Adrenal gland (tissue), 12 donors: ENCODE data around the gene GTF2IRD1. TPM values are rescaled to one million over a fixed set of nuclear protein-coding genes. Genes with fewer than 3 reads are reported as not detected.

Experiments
- DNase-seq, 7 donors: peaks; one replicate each; pipeline ENCODE4 v3.0.0-alpha.2; 2019 to 2020
- H3K27ac ChIP-seq, 5 donors: fragments of 200-600 bp; sonication (generic) in 4 of 5; 1 replicate in 3 of 5; 2 replicates in 2 of 5; pipeline versions ENCODE4 v1.5.1 to v1.8.0; 2016 to 2020; ENCODE audit warnings: mild to moderate bottlenecking in 1 of 5
- H3K27me3 ChIP-seq: fragments of 200-600 bp; 2 replicates; pipeline ENCODE4 v1.8.0; 2021
- H3K36me3 ChIP-seq, 2 donors: fragments of 200-600 bp; replicated peaks in 1 of 2; 1 replicate in 1 of 2; 2 replicates in 1 of 2; pipeline versions ENCODE4 v1.5.1 to v1.8.0; 2018 to 2022
- H3K4me1 ChIP-seq, 2 donors: fragments of 200-600 bp; replicated peaks in 1 of 2; 1 replicate in 1 of 2; 2 replicates in 1 of 2; pipeline versions ENCODE4 v1.5.1 to v1.8.0; 2018 to 2021
- H3K4me3 ChIP-seq, 4 donors: fragments of 200-600 bp; sonication (generic) in 3 of 4; one replicate each; pipeline ENCODE4 v1.5.1; 2016 to 2018
- H3K9me3 ChIP-seq, 3 donors: fragments of 200-600 bp; sonication (generic) in 1 of 3; replicated peaks in 1 of 3; 1 replicate in 2 of 3; 2 replicates in 1 of 3; pipeline versions ENCODE4 v1.5.1 to v1.8.0; 2016 to 2021
- POLR2A ChIP-seq, 2 donors: fragments of 450-650 bp; IDR thresholded peaks; one replicate each; pipeline ENCODE4 v1.6.1; 2017; ENCODE audit warnings: antibody characterized with exemption in 2 of 2, mild to moderate bottlenecking in 2 of 2, moderate library complexity in 1 of 2
- WGBS, 4 donors: extraction: QIAGEN DNeasy Blood & Tissue Kit in 2 of 4; methylation state at CpG; one replicate each; pipeline versions ENCODE4 v1.1.5 to v1.1.7; 2013 to 2017; 5-methylcytosine and 5-hydroxymethylcytosine counted together
- intact Hi-C, 2 donors: fragments of 100-400 bp; cut with DNase I; formaldehyde crosslinking; loops; one replicate each; pipeline versions ENCODE4 v1.14.1 to v1.15.0; 2022 to 2023
- polyA plus RNA-seq, 3 donors: library from polyadenylated mRNA; stranded (reverse); fragments of 200-250 nt in 2 of 3; fragments of 350-450 nt in 1 of 3; fragmentation: Illumina TruSeq in 1 of 3; extraction: RNeasy Lipid Tissue Mini Kit (QIAGEN cat#74804) in 1 of 3; gene quantifications; one replicate each; pipeline ENCODE4 v1.2.3, GENCODE V29; 2013 to 2014
- total RNA-seq, 9 donors: library from RNA; depleted of rRNA in 4 of 9; stranded (reverse); fragments of >200 nt in 4 of 9; fragments of 120-200 nt in 1 of 9; fragmentation: NEBNext Ultra II Directional in 1 of 9; extraction: Animal tissue kit (Norgen Biotek cat#: 25700) in 1 of 9; gene quantifications; one replicate each; pipeline versions ENCODE4 v1.1.0 to v1.2.4, GENCODE V29; 2013 to 2023
- TF ChIP-seq, protein P1 (sequence below), 6 experiments: fragments of 450-650 bp in 4 of 6; fragments of 200-600 bp in 2 of 6; sonication (generic) in 1 of 6; IDR thresholded peaks; 1 replicate in 5 of 6; 2 replicates in 1 of 6; pipeline versions ENCODE4 v1.5.1 to v1.8.0; 2016 to 2021; ENCODE audit warnings: antibody characterized with exemption in 6 of 6, mild to moderate bottlenecking in 2 of 6, moderate library complexity in 1 of 6
- donor health status: healthy with polysubstance abuse.
- donor health status: Bipolar disorder and iron deficiency.
- donor health status: DM: yes; HTN: yes; CAD: no.
- donor health status: DM: no; HTN: no; CAD: no.
- donor health status: DM: no; HTN: no; CAD: no.
- donor health status: DM: yes; HTN: yes; CAD: no.

Gene GTF2IRD1
- total and polyA plus RNA-seq, 12 donors = 7.4 to 41.3 (median 25.2) TPM

DNA sequence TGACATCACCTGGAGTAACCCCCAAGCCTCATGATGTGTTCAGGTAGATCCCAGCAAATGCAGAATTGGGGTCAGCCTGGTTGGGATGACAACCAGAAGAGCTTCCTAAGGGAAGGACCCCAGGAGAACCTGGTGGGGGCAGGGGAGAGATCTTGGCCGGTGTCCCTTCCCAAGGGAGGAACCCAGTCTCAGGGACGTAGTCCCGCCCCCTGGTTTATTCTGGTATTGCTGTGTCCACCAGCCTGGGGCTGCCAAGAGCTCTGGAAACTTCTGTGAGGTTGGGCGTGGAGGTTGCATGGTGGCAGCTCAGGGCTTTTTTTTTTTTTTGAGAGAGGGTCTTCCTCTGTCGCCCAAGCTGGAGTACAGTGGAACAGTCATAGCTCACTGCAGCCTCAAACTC, 19.4 kb downstream of the GTF2IRD1 start:
- H3K9me3 ChIP-seq = no peaks in the 10 kb centered on the region
- peak overlapping the region in 1 of 5 donors; percentile 12 for H3K27ac ChIP-seq
- intact Hi-C loops = no loop called here
- no peak overlapping the region for H3K4me3 ChIP-seq
- H3K4me1 ChIP-seq = peaks cover 7 to 9% of the 10 kb centered on the region in 2 donors
- WGBS, 4 donors = 74 to 87% (median 83%) methylated on average over 5 of the region's 5 CpGs
- H3K36me3 ChIP-seq = no peaks in the 10 kb centered on the region
- no peak for DNase-seq
- TF ChIP-seq, protein P1, sequence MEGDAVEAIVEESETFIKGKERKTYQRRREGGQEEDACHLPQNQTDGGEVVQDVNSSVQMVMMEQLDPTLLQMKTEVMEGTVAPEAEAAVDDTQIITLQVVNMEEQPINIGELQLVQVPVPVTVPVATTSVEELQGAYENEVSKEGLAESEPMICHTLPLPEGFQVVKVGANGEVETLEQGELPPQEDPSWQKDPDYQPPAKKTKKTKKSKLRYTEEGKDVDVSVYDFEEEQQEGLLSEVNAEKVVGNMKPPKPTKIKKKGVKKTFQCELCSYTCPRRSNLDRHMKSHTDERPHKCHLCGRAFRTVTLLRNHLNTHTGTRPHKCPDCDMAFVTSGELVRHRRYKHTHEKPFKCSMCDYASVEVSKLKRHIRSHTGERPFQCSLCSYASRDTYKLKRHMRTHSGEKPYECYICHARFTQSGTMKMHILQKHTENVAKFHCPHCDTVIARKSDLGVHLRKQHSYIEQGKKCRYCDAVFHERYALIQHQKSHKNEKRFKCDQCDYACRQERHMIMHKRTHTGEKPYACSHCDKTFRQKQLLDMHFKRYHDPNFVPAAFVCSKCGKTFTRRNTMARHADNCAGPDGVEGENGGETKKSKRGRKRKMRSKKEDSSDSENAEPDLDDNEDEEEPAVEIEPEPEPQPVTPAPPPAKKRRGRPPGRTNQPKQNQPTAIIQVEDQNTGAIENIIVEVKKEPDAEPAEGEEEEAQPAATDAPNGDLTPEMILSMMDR (IDR thresholded peaks at IDR 0.05) = no peak
- no peak for TF ChIP-seq POLR2A (IDR thresholded peaks at IDR 0.05)
- no peaks in the 10 kb centered on the region for H3K27me3 ChIP-seq

DNA sequence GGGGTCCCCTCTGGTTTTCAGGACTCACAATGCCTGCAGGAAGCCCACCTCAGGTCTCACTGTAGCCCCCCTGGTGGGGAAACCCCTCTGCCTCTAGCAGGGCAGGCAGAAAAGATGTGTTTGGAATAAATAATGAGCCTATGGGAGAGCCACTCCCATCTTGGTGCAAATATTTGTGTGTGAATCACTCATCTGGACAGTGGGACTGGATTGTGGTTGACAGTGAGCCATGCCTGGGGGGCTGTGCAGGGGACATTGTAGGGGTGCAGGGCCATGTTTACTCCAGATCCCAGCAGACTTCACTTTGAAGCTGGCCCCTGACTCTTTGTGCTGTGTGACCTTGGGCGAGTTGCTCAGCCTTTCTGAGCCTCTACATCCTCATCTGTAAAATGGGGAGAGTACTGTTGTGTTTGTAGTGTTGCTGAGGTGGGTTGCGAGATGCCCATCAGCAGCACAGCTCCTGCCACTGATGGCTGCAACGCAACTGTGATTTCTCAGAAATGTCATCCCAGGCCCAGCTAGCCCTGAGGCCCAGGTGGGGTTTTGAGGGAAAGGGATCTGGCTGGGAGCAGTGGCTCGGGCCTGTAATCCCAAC, 20.7 kb downstream of the GTF2IRD1 start:
- 94 to 98% (median 95%) methylated on average over 4 of the region's 4 CpGs for WGBS, 4 donors
- Histone ChIP-seq H3K9me3 (no peaks in the 10 kb centered on the region), H3K27me3 (no peaks in the 10 kb centered on the region), H3K4me3 (no peak overlapping the region), H3K36me3 (no peaks in the 10 kb centered on the region), H3K27ac (no peak overlapping the region), H3K4me1 (peaks cover 20 to 21% of the 10 kb centered on the region in 2 donors)
- no peak for TF ChIP-seq POLR2A (IDR thresholded peaks at IDR 0.05)
- TF ChIP-seq, protein P1 (IDR thresholded peaks at IDR 0.05) = no peak
- intact Hi-C loops = no loop called here
- DNase-seq = no peak

DNA sequence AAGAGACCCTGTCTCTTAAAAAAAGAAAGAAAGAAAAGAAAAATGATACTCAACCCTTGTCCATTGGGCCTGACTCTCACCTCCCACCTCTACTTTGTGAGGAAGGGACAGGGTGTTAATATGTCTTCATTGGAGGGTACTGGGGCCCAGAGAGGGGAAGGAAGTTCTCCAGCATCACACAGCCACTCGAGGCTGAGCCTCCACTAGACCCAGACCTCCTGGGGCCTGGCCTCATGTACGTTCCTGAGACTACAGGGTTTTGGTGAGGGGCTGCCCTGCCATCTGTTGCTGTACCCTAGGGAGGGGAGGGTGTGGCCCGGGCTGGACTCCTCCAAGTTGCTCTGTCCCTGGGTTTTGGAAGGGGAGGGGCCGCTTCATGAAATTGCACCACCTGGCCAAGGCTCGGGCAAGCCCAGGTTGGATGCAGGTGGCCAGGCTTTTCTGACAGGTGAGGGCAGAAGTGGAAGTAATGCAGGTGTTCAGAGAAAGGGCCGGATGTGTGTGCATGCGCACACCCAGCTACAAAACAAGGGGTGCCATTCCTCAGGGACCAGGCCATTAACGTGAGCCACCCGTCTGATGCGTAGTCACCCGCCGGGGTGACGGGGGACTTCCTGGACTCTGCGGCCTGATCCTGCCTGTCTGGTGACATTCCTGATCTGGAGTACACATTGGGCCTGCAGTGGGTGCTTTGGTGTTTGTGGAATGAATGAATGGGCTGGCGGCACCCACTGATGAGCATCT, 21.7 kb downstream of the GTF2IRD1 start:
- no peaks in the 10 kb centered on the region for H3K27me3 ChIP-seq
- no peak overlapping the region for H3K27ac ChIP-seq
- TF ChIP-seq POLR2A (IDR thresholded peaks at IDR 0.05) = no peak
- TF ChIP-seq, protein P1 (IDR thresholded peaks at IDR 0.05) = no peak
- no peaks in the 10 kb centered on the region for H3K9me3 ChIP-seq
- intact Hi-C loops = no loop called here
- WGBS, 4 donors = 81 to 91% (median 88%) methylated on average over 6 to 15 of the region's 15 CpGs
- H3K4me1 ChIP-seq = peaks cover 30 to 32% of the 10 kb centered on the region in 2 donors
- no peak for DNase-seq
- no peak overlapping the region for H3K4me3 ChIP-seq
- no peaks in the 10 kb centered on the region for H3K36me3 ChIP-seq

DNA sequence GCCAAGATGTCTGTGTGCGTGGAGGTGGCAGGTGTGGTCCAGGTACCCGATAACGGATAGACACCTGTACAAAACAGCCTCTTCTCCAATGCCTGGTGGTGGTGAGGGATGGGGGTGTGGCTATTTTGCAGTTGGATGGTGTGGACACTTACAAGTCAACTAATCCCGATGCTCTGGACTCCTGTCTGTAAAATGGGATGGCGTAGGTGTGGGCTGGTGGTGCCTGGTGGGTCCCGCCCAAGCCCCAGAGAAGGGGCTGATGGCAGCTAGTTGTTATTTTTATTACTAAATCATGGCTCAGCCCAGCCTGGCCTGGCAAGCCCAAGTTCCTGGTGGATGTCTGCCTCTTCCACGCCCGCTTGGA, 22.3 kb downstream of the GTF2IRD1 start:
- H3K9me3 ChIP-seq = no peaks in the 10 kb centered on the region
- intact Hi-C loops = no loop called here
- WGBS, 4 donors = 91 to 94% (median 94%) methylated on average over 5 to 8 of the region's 8 CpGs
- no peak for DNase-seq
- no peak overlapping the region for H3K27ac ChIP-seq
- no peaks in the 10 kb centered on the region for H3K27me3 ChIP-seq
- H3K4me3 ChIP-seq = no peak overlapping the region
- TF ChIP-seq POLR2A (IDR thresholded peaks at IDR 0.05) = no peak
- TF ChIP-seq, protein P1 (IDR thresholded peaks at IDR 0.05) = no peak
- H3K4me1 ChIP-seq = peaks cover 35 to 37% of the 10 kb centered on the region in 2 donors
- no peaks in the 10 kb centered on the region for H3K36me3 ChIP-seq
